ENCODE data around the gene HEMGN.

The HEMGN gene

GRCh38 chr9:97940233-97940632 lies 2.3 kb upstream of the HEMGN start:
- no peak overlapping the region for H3K4me3 ChIP-seq (ENCODE audit: low read depth in 1 of 2, low read length in 2 of 2)
- ATAC-seq (ENCODE audit: insufficient read depth, low read depth) (no peak), DNase-seq (no peak)
- H3K4me1 ChIP-seq (ENCODE audit: insufficient read depth, low read length), result peaks cover 19% of the 10 kb centered on the region
- H3K9me3 ChIP-seq (ENCODE audit: insufficient read depth, low read length, severe bottlenecking), result no peaks in the 10 kb centered on the region
- H3K79me2 ChIP-seq (ENCODE audit: insufficient read depth, low read length), result no peaks in the 10 kb centered on the region
- H3K27ac ChIP-seq (ENCODE audit: low read length), result no peak overlapping the region
- H4K20me1 ChIP-seq (ENCODE audit: insufficient read depth, low read length), result no peaks in the 10 kb centered on the region
- no peak for TF ChIP-seq CTCF (IDR thresholded peaks at IDR 0.05; ENCODE audit: borderline replicate concordance, extremely low read depth, low read length, poor library complexity, severe bottlenecking)
- TF ChIP-seq EZH2 (IDR thresholded peaks at IDR 0.05; ENCODE audit: borderline replicate concordance, low read depth, low read length, severe bottlenecking), result no peak
- H3K27me3 ChIP-seq (ENCODE audit: insufficient read depth, low read length, poor library complexity), result peaks cover 6% of the 10 kb centered on the region
- no peaks in the 10 kb centered on the region for H3K36me3 ChIP-seq (ENCODE audit: insufficient read depth, low read length)
- no peak overlapping the region for H2AFZ ChIP-seq (ENCODE audit: low read depth, low read length)
- no peak overlapping the region for H3K9ac ChIP-seq (ENCODE audit: low read depth, low read length)
- H3K4me2 ChIP-seq (ENCODE audit: insufficient read depth, low read length), result no peak overlapping the region

- peaks cover 20% of the 10 kb centered on the region for H3K4me1 ChIP-seq (ENCODE audit: insufficient read depth, low read length)
- no peak overlapping the region for H3K4me2 ChIP-seq (ENCODE audit: insufficient read depth, low read length)
- H4K20me1 ChIP-seq (ENCODE audit: insufficient read depth, low read length), result no peaks in the 10 kb centered on the region
- no peak overlapping the region for H3K4me3 ChIP-seq (ENCODE audit: low read depth in 1 of 2, low read length in 2 of 2)
- TF ChIP-seq EZH2 (IDR thresholded peaks at IDR 0.05; ENCODE audit: borderline replicate concordance, low read depth, low read length, severe bottlenecking) (no peak), CTCF (IDR thresholded peaks at IDR 0.05; ENCODE audit: borderline replicate concordance, extremely low read depth, low read length, poor library complexity, severe bottlenecking) (no peak)
- ATAC-seq (ENCODE audit: insufficient read depth, low read depth) (no peak), DNase-seq (no peak)
- H3K79me2 ChIP-seq (ENCODE audit: insufficient read depth, low read length), result no peaks in the 10 kb centered on the region
- no peak overlapping the region for H3K27ac ChIP-seq (ENCODE audit: low read length)
- H3K9me3 ChIP-seq (ENCODE audit: insufficient read depth, low read length, severe bottlenecking), result no peaks in the 10 kb centered on the region
- no peak overlapping the region for H2AFZ ChIP-seq (ENCODE audit: low read depth, low read length)
- H3K9ac ChIP-seq (ENCODE audit: low read depth, low read length), result no peak overlapping the region
- no peaks in the 10 kb centered on the region for H3K27me3 ChIP-seq (ENCODE audit: insufficient read depth, low read length, poor library complexity)
- no peaks in the 10 kb centered on the region for H3K36me3 ChIP-seq (ENCODE audit: insufficient read depth, low read length)
Measured at GRCh38 chr9:97936998-97937397, 974 bp downstream of the HEMGN start.

GRCh38 chr9:97935276-97935675 lies 2.7 kb downstream of the HEMGN start:
- H4K20me1 ChIP-seq (ENCODE audit: insufficient read depth, low read length), result no peaks in the 10 kb centered on the region
- no peaks in the 10 kb centered on the region for H3K79me2 ChIP-seq (ENCODE audit: insufficient read depth, low read length)
- DNase-seq (no peak), ATAC-seq (ENCODE audit: insufficient read depth, low read depth) (no peak)
- no peak overlapping the region for H3K4me3 ChIP-seq (ENCODE audit: low read depth in 1 of 2, low read length in 2 of 2)
- no peak overlapping the region for H3K4me2 ChIP-seq (ENCODE audit: insufficient read depth, low read length)
- H3K27me3 ChIP-seq (ENCODE audit: insufficient read depth, low read length, poor library complexity), result no peaks in the 10 kb centered on the region
- no peaks in the 10 kb centered on the region for H3K36me3 ChIP-seq (ENCODE audit: insufficient read depth, low read length)
- H3K9ac ChIP-seq (ENCODE audit: low read depth, low read length), result no peak overlapping the region
- no peak for TF ChIP-seq CTCF (IDR thresholded peaks at IDR 0.05; ENCODE audit: borderline replicate concordance, extremely low read depth, low read length, poor library complexity, severe bottlenecking)
- TF ChIP-seq EZH2 (IDR thresholded peaks at IDR 0.05; ENCODE audit: borderline replicate concordance, low read depth, low read length, severe bottlenecking), result no peak
- H3K9me3 ChIP-seq (ENCODE audit: insufficient read depth, low read length, severe bottlenecking), result no peaks in the 10 kb centered on the region
- H3K4me1 ChIP-seq (ENCODE audit: insufficient read depth, low read length), result peaks cover 38% of the 10 kb centered on the region
- H3K27ac ChIP-seq (ENCODE audit: low read length), result no peak overlapping the region
- no peak overlapping the region for H2AFZ ChIP-seq (ENCODE audit: low read depth, low read length)

Data from DND-41 (cell line).